ENCODE measurements around the gene COL27A1. TPM values are rescaled to one million over a fixed set of nuclear protein-coding genes. Genes with fewer than 3 reads are reported as not detected.

COL27A1 gene
- polyA plus RNA-seq, 1 of the 3 experiments (the other 2 are of a cell fraction): 8.7 TPM

DNA sequence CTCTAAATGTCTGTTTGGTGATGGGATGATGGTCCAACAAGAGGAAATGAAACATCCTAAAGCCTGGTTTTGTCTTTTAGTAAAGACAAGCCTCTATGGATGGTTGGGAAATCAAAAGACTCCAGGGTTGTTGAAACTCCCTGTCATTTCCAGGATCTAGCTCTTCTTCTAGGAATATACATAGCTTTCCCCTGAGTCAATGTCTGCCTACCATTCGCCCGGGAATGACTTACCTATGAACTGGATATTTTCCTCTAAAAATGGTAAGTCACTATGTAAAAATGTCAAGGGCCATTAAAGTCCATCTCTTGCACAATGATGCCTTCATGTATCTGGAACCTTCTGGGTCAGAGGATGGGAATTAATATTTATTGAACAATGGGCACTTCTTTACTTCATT, 45.2 kb upstream of the COL27A1 start:
- H3K4me2 ChIP-seq: no peak overlapping the region
- no peak overlapping the region for H3K9ac ChIP-seq
- H3K79me2 ChIP-seq (ENCODE audit: insufficient read depth): no peaks in the 10 kb centered on the region
- TF ChIP-seq SMC3 (IDR thresholded peaks at IDR 0.05; ENCODE audit: low read depth, low read length) (no peak), FOSL2 (IDR thresholded peaks at IDR 0.05; ENCODE audit: borderline replicate concordance, low read depth) (peak; percentile 32; the same call in 1 of the 2 replicates), TCF12 (IDR thresholded peaks at IDR 0.05) (0 out of 2 replicates have a peak, but pooled peaks have one; percentile 15), TEAD4 (IDR thresholded peaks at IDR 0.05; ENCODE audit: borderline replicate concordance, insufficient read depth) (peak; percentile 31; the same call in 1 of the 2 replicates), CTCF (IDR thresholded peaks at IDR 0.05) (no peak), RXRA (IDR thresholded peaks at IDR 0.05; ENCODE audit: borderline replicate concordance, low read depth) (peak; percentile 55; the same call in 1 of the 2 replicates)
- TF ChIP-seq, protein P1, sequence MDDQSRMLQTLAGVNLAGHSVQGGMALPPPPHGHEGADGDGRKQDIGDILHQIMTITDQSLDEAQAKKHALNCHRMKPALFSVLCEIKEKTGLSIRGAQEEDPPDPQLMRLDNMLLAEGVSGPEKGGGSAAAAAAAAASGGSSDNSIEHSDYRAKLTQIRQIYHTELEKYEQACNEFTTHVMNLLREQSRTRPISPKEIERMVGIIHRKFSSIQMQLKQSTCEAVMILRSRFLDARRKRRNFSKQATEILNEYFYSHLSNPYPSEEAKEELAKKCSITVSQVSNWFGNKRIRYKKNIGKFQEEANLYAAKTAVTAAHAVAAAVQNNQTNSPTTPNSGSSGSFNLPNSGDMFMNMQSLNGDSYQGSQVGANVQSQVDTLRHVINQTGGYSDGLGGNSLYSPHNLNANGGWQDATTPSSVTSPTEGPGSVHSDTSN (IDR thresholded peaks at IDR 0.05): peak; percentile 20
- POLR2A ChIA-PET: no interaction called here
- H3K27me3 ChIP-seq (ENCODE audit: insufficient read depth): no peaks in the 10 kb centered on the region; the same call in 1 of the 2 replicates
- H3K4me3 ChIP-seq (ENCODE audit: low read depth in 2 of 2, low read length in 1 of 2): no peak overlapping the region
- DNase-seq: no peak
- peaks cover 11% of the 10 kb centered on the region for H3F3A ChIP-seq (replicated peaks; ENCODE audit: insufficient read depth)
- H3K36me3 ChIP-seq (replicated peaks in 1 of 2; ENCODE audit: control insufficient read depth in 1 of 2, insufficient read depth in 2 of 2, low read length in 1 of 2): no peaks in the 10 kb centered on the region
- 3% methylated on average over 2 of the region's 2 CpGs for WGBS (ENCODE audit: low lambda C conversion rate)
- H2AFZ ChIP-seq (ENCODE audit: low read depth): no peak overlapping the region
- H3K27ac ChIP-seq (ENCODE audit: low read depth in 2 of 2, low read length in 1 of 2): no peak overlapping the region
- H3K4me1 ChIP-seq (ENCODE audit: control insufficient read depth in 1 of 2, insufficient read depth in 2 of 2, low read depth in 1 of 2, low read length in 1 of 2): no peaks in the 10 kb centered on the region; a peak in 1 of 4 replicates
- no peaks in the 10 kb centered on the region for H4K20me1 ChIP-seq (ENCODE audit: insufficient read depth)
- H3K9me3 ChIP-seq: no peaks in the 10 kb centered on the region
- CTCF ChIA-PET: interaction anchor here (1.3 to 6.4 kb wide), 4 partner anchors 20 to 182 kb away, joined by 3 to 269 read pairs (median 68); no protein-coding TSS in a partner anchor
- H3K9me2 ChIP-seq: no peaks in the 10 kb centered on the region

GRCh38 chr9:114112325-114112724, 43.0 kb upstream of the COL27A1 start:
- TF ChIP-seq SIN3A (IDR thresholded peaks at IDR 0.05; ENCODE audit: borderline replicate concordance, low read depth, low read length) (no peak), REST (IDR thresholded peaks at IDR 0.05; ENCODE audit: low read depth, low read length) (no peak), FOXM1 (IDR thresholded peaks at IDR 0.05; ENCODE audit: low read depth) (no peak), RAD21 (IDR thresholded peaks at IDR 0.05; ENCODE audit: low read length) (no peak), MAX (IDR thresholded peaks at IDR 0.05; ENCODE audit: low read depth) (no peak), RXRA (IDR thresholded peaks at IDR 0.05; ENCODE audit: borderline replicate concordance, low read depth) (no peak), MEF2A (IDR thresholded peaks at IDR 0.05; ENCODE audit: borderline replicate concordance, low read depth) (no peak)
- 27% methylated on average over 1 of the region's 1 CpG for WGBS (ENCODE audit: low lambda C conversion rate)
- POLR2A ChIA-PET: no interaction called here
- DNase-seq: no peak
- Histone ChIP-seq H3K36me3 (replicated peaks in 1 of 2; ENCODE audit: control insufficient read depth in 1 of 2, insufficient read depth in 2 of 2, low read length in 1 of 2) (no peaks in the 10 kb centered on the region), H3K9me2 (no peaks in the 10 kb centered on the region), H2AFZ (ENCODE audit: low read depth) (no peak overlapping the region), H3K79me2 (ENCODE audit: insufficient read depth) (no peaks in the 10 kb centered on the region), H3K4me2 (no peak overlapping the region), H3K9ac (no peak overlapping the region), H3K4me1 (ENCODE audit: control insufficient read depth in 1 of 2, insufficient read depth in 2 of 2, low read depth in 1 of 2, low read length in 1 of 2) (no peaks in the 10 kb centered on the region; a peak in 1 of 4 replicates), H3F3A (replicated peaks; ENCODE audit: insufficient read depth) (peaks cover 6% of the 10 kb centered on the region), H4K20me1 (ENCODE audit: insufficient read depth) (no peaks in the 10 kb centered on the region), H3K27ac (ENCODE audit: low read depth in 2 of 2, low read length in 1 of 2) (no peak overlapping the region), H3K4me3 (ENCODE audit: low read depth in 2 of 2, low read length in 1 of 2) (no peak overlapping the region), H3K27me3 (ENCODE audit: insufficient read depth) (no peaks in the 10 kb centered on the region; the same call in 1 of the 2 replicates), H3K9me3 (no peaks in the 10 kb centered on the region)
- CTCF ChIA-PET: interaction anchor here (0.6 to 4.0 kb wide), 6 partner anchors 10 to 192 kb away, joined by 3 to 25 read pairs (median 3); partner anchors contain the start of gene KIF12
